Transverse colon (tissue), 3 donors: Measurements from ENCODE around the gene TRAF5.

Source experiments
- CTCF ChIP-seq, 5 experiments: fragments of 200-600 bp in 3 of 5; fragments of 450-650 bp in 2 of 5; sonication (generic) in 3 of 5; IDR thresholded peaks; 1 replicate in 2 of 5; 2 replicates in 3 of 5; pipeline ENCODE4 v1.5.1; 2016 to 2017; ENCODE audit warnings: antibody characterized with exemption in 5 of 5, inconsistent platforms in 3 of 5, mild to moderate bottlenecking in 2 of 5, moderate library complexity in 1 of 5
- EP300 ChIP-seq: sonication (generic); formaldehyde crosslinking; IDR thresholded peaks from one replicate; pipeline ENCODE4 v1.6.1; 2017; ENCODE audit warnings: antibody characterized with exemption, low read depth

DNA sequence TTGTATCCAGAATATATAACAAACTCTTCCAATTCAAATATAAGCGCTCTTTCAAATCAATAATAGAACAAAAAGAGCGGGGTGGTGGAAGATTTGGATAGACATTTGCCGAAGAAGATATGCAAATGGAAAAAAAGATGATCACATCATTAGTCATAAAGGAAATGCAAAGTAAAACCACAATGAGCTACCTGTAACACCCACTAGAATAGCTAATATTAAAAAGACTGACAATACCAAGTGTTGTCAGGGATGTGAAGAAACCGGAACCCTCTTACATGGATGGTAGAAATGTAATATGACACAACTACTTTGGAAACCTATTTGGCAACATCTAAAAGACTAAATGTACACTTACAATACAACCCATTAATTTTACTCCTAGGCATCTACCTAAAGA is 5.7 kb upstream of the TRAF5 start:
- TF ChIP-seq CTCF (IDR thresholded peaks at IDR 0.05), result no peak
- no peak for TF ChIP-seq EP300
